Stimulated activated effector memory CD8-positive, alpha-beta T cell treated with anti-CD3 and anti-CD28 coated beads, Interleukin-12 subunit alpha, Interleukin-12 subunit beta, amount 100 ng/mL, for 72 hours (primary cell): Measurements from ENCODE around the gene COMMD1.

Source experiments
- ATAC-seq: fragments of 150-1000 bp; cut with Tn5 transposase; 2 replicates; pipeline ENCODE4 v1.10.0; 2021
- DNase-seq, 2 donors: peaks; one replicate each; pipeline ENCODE4 v3.0.0; 2021 to 2022; ENCODE audit warnings: low spot score in 2 of 2
- H3K27ac Mint-ChIP-seq: one replicate; pipeline ENCODE4 v1.8.0; 2022; ENCODE audit warnings: mild to moderate bottlenecking, mixed read lengths
- H3K36me3 Mint-ChIP-seq: one replicate; pipeline ENCODE4 v1.8.0; 2022; ENCODE audit warnings: mild to moderate bottlenecking, mixed read lengths
- H3K4me1 Mint-ChIP-seq: one replicate; pipeline ENCODE4 v1.8.0; 2022; ENCODE audit warnings: mixed read lengths
- H3K4me3 Mint-ChIP-seq: one replicate; pipeline ENCODE4 v1.8.0; 2022; ENCODE audit warnings: mild to moderate bottlenecking, mixed read lengths
- H3K9me3 Mint-ChIP-seq: one replicate; pipeline ENCODE4 v1.8.0; 2022; ENCODE audit warnings: mixed read lengths

The COMMD1 gene

GRCh38 chr2:62163106-62163831 lies 257.8 kb downstream of the COMMD1 start:
- H3K36me3 Mint-ChIP-seq = no peaks in the 10 kb centered on the region
- DNase-seq = no peak
- H3K27ac Mint-ChIP-seq = no peak overlapping the region
- no peak for ATAC-seq
- H3K4me3 Mint-ChIP-seq = no peak overlapping the region
- no peaks in the 10 kb centered on the region for H3K4me1 Mint-ChIP-seq
- no peaks in the 10 kb centered on the region for H3K9me3 Mint-ChIP-seq

GRCh38 chr2:62163834-62164233 lies 258.4 kb downstream of the COMMD1 start:
- DNase-seq (no peak), ATAC-seq (no peak)
- Mint-ChIP-seq H3K4me1 (no peaks in the 10 kb centered on the region), H3K27ac (no peak overlapping the region), H3K9me3 (no peaks in the 10 kb centered on the region), H3K36me3 (no peaks in the 10 kb centered on the region), H3K4me3 (no peak overlapping the region)

- no peaks in the 10 kb centered on the region for H3K9me3 Mint-ChIP-seq
- H3K4me3 Mint-ChIP-seq = no peak overlapping the region
- H3K36me3 Mint-ChIP-seq = no peaks in the 10 kb centered on the region
- H3K27ac Mint-ChIP-seq = no peak overlapping the region
- ATAC-seq = no peak
- DNase-seq = no peak
- no peaks in the 10 kb centered on the region for H3K4me1 Mint-ChIP-seq
Measured at GRCh38 chr2:62175728-62176127, 270.3 kb downstream of the COMMD1 start.

- DNase-seq (no peak), ATAC-seq (no peak)
- Mint-ChIP-seq H3K27ac (no peak overlapping the region), H3K9me3 (no peaks in the 10 kb centered on the region), H3K36me3 (no peaks in the 10 kb centered on the region), H3K4me1 (no peaks in the 10 kb centered on the region), H3K4me3 (no peak overlapping the region)
Measured at GRCh38 chr2:62176801-62177200, 271.3 kb downstream of the COMMD1 start.

- no peak overlapping the region for H3K4me3 Mint-ChIP-seq
- DNase-seq (no peak), ATAC-seq (no peak)
- no peak overlapping the region for H3K27ac Mint-ChIP-seq
- no peaks in the 10 kb centered on the region for H3K9me3 Mint-ChIP-seq
- H3K36me3 Mint-ChIP-seq = no peaks in the 10 kb centered on the region
- no peaks in the 10 kb centered on the region for H3K4me1 Mint-ChIP-seq
Measured at GRCh38 chr2:62177392-62178049, 272.0 kb downstream of the COMMD1 start.

GRCh38 chr2:62178741-62179271 lies 273.3 kb downstream of the COMMD1 start:
- no peaks in the 10 kb centered on the region for H3K4me1 Mint-ChIP-seq
- ATAC-seq = no peak
- H3K4me3 Mint-ChIP-seq = no peak overlapping the region
- no peaks in the 10 kb centered on the region for H3K36me3 Mint-ChIP-seq
- no peak for DNase-seq
- no peak overlapping the region for H3K27ac Mint-ChIP-seq
- no peaks in the 10 kb centered on the region for H3K9me3 Mint-ChIP-seq

GRCh38 chr2:62180975-62181374 lies 275.5 kb downstream of the COMMD1 start:
- no peaks in the 10 kb centered on the region for H3K9me3 Mint-ChIP-seq
- DNase-seq (no peak), ATAC-seq (no peak)
- H3K4me3 Mint-ChIP-seq = no peak overlapping the region
- H3K4me1 Mint-ChIP-seq = no peaks in the 10 kb centered on the region
- no peaks in the 10 kb centered on the region for H3K36me3 Mint-ChIP-seq
- H3K27ac Mint-ChIP-seq = no peak overlapping the region

GRCh38 chr2:62181843-62182242 lies 276.4 kb downstream of the COMMD1 start:
- Mint-ChIP-seq H3K27ac (no peak overlapping the region), H3K4me1 (no peaks in the 10 kb centered on the region), H3K9me3 (no peaks in the 10 kb centered on the region), H3K4me3 (no peak overlapping the region), H3K36me3 (no peaks in the 10 kb centered on the region)
- DNase-seq (no peak), ATAC-seq (no peak)

GRCh38 chr2:62184512-62185230 lies 279.2 kb downstream of the COMMD1 start:
- no peak overlapping the region for H3K27ac Mint-ChIP-seq
- DNase-seq = no peak
- no peaks in the 10 kb centered on the region for H3K4me1 Mint-ChIP-seq
- no peak overlapping the region for H3K4me3 Mint-ChIP-seq
- H3K36me3 Mint-ChIP-seq = no peaks in the 10 kb centered on the region
- H3K9me3 Mint-ChIP-seq = no peaks in the 10 kb centered on the region
- no peak for ATAC-seq
